G401 (cell line): Measurements from ENCODE around the gene ADCY6. TPM values are rescaled to one million over a fixed set of nuclear protein-coding genes. Genes with fewer than 3 reads are reported as not detected.
A peak's percentile ranks its signal among the peaks of the same experiment; 100 is the strongest.

Source experiments
- DNase-seq: peaks from one replicate; pipeline ENCODE4 v3.0.0-alpha.2; 2015; ENCODE audit warnings: low spot score
- in situ Hi-C: cut with HindIII; loops from 2 replicates; pipeline ENCODE4 v1.10.0; 2016; ENCODE audit warnings: low sequenced_read_pairs, mixed read lengths
- total RNA-seq: library from RNA; depleted of rRNA; stranded (reverse); fragments of >200 nt; shearing (Covaris generic); gene quantifications from 2 replicates; pipeline ENCODE4 v1.2.3, GENCODE V29; 2014

Gene ADCY6
- total RNA-seq, 1 experiment from 2014 or later = 23.1 TPM

- in situ Hi-C loops = no loop called here
These were observed 29.3 kb upstream of the ADCY6 start, which contains the start of gene CACNB3 for GRCh38 chr12:48817873-48818830. TSS of gene CACNB3 (plus strand) at chr12:48818496. CDS start at chr12:48818930, 434 bp downstream.

GRCh38 chr12:48816143-48816854 is 27.4 kb upstream of the ADCY6 start:
- peak; percentile 29 for DNase-seq
- in situ Hi-C loops = no loop called here

More at GRCh38 chr12:48817873-48818830, 29.3 kb upstream of the ADCY6 start, which contains the start of gene CACNB3:
- peak; percentile 77 for DNase-seq

GRCh38 chr12:48815126-48816110 is 26.5 kb upstream of the ADCY6 start:
- DNase-seq = peak; percentile 91
- in situ Hi-C loops = no loop called here

- DNase-seq = peak; percentile 47
- in situ Hi-C loops = no loop called here
These were observed 25.6 kb upstream of the ADCY6 start for GRCh38 chr12:48814262-48815125.

GRCh38 chr12:48813465-48814261 is 24.8 kb upstream of the ADCY6 start:
- peak; percentile 41 for DNase-seq
- in situ Hi-C loops = no loop called here

GRCh38 chr12:48812389-48812788 is 23.5 kb upstream of the ADCY6 start:
- in situ Hi-C loops = no loop called here
- DNase-seq = no peak

- in situ Hi-C loops = no loop called here
- DNase-seq = no peak
These were observed 22.7 kb upstream of the ADCY6 start for GRCh38 chr12:48811437-48812090.

GRCh38 chr12:48810903-48811431 is 22.1 kb upstream of the ADCY6 start:
- in situ Hi-C loops = no loop called here
- DNase-seq = no peak

- in situ Hi-C loops = no loop called here
- DNase-seq = no peak
These were observed 19.1 kb upstream of the ADCY6 start for GRCh38 chr12:48807981-48808380.

- in situ Hi-C loops = no loop called here
- DNase-seq = no peak
These were observed 14.8 kb upstream of the ADCY6 start for GRCh38 chr12:48803675-48804074.

- in situ Hi-C loops = no loop called here
- DNase-seq = no peak
These were observed 12.1 kb upstream of the ADCY6 start for GRCh38 chr12:48800971-48801370.

- DNase-seq = no peak
- in situ Hi-C loops = no loop called here
These were observed 11.6 kb upstream of the ADCY6 start for GRCh38 chr12:48800457-48800856.

- in situ Hi-C loops = no loop called here
- DNase-seq = no peak
These were observed 8.1 kb upstream of the ADCY6 start for GRCh38 chr12:48796976-48797375.

- in situ Hi-C loops = no loop called here
- DNase-seq = peak; percentile 85
These were observed 6.9 kb upstream of the ADCY6 start for GRCh38 chr12:48795550-48796455.

GRCh38 chr12:48794870-48795269 is 6.0 kb upstream of the ADCY6 start:
- in situ Hi-C loops = no loop called here
- no peak for DNase-seq

GRCh38 chr12:48793696-48794095 is 4.8 kb upstream of the ADCY6 start:
- no peak for DNase-seq
- in situ Hi-C loops = no loop called here
